ENCODE data around the gene OR14I1.

DNA sequence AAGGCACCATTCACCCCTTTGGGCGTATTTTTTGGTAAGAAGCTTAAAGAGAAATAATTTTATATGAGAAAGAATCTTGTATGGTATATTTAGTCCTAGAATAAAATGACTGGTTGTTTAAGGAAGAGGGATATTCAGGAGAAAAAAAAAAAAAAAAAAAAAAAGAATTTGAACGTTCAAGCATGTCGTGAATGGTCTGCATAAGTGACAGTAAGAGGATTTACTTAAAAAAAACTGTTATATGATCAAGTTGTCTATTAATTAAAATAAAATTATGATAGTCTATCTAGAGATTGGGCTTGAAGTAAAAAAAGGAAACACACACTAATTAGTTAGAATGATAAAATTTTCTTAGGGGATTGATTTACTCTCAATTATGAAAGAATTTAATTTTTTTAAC is 11.7 kb upstream of the OR14I1 start:
- TF ChIP-seq POLR2A (IDR thresholded peaks at IDR 0.05): no peak
- TF ChIP-seq, protein P1, sequence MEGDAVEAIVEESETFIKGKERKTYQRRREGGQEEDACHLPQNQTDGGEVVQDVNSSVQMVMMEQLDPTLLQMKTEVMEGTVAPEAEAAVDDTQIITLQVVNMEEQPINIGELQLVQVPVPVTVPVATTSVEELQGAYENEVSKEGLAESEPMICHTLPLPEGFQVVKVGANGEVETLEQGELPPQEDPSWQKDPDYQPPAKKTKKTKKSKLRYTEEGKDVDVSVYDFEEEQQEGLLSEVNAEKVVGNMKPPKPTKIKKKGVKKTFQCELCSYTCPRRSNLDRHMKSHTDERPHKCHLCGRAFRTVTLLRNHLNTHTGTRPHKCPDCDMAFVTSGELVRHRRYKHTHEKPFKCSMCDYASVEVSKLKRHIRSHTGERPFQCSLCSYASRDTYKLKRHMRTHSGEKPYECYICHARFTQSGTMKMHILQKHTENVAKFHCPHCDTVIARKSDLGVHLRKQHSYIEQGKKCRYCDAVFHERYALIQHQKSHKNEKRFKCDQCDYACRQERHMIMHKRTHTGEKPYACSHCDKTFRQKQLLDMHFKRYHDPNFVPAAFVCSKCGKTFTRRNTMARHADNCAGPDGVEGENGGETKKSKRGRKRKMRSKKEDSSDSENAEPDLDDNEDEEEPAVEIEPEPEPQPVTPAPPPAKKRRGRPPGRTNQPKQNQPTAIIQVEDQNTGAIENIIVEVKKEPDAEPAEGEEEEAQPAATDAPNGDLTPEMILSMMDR (IDR thresholded peaks at IDR 0.05): no peak
